ENCODE measurements around the gene NFATC1.

Gene NFATC1

DNA sequence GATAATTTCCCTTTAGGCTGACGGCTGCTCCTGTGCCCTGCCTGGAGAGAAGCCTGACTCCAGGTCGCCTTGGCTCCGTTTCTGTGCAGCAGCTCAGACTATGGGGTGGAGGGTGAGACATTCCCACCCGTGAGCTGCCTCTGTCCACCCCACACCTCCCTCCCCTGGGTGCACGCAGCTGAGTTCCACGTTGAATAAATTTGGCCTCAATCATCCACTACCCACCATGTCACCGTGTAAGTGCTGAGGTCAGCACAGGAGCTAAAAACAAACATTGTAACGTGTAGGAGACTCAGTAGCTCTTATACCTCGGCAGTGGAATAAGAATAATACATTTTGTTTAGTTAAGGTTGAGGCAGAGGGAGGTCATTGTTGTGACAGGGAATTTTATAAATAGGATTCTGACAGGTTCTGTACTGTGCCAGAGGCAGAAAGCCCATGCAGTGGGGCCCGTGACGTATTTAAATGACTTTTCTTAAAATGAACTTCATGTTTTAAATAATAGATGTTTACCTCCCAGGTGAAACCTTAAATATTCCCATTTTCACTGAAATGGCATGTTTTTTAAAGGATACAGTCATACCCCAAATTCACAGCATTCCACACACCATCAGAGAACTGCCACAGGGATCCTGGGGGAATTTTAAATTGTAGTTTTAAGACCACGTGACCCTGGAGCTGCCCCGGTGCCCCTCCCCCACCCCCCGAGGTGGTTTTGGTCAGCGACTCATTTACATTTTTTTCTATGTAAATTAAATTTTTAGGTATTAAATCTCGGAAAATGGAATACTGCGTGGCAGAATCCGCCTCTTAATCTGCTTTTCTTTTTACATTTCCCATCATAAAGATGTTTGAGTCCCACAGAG lies 50.2 kb downstream of the NFATC1 start:
- H3K4me3 ChIP-seq (ENCODE audit: low read depth, low read length): no peak overlapping the region
- TF ChIP-seq, protein P1, sequence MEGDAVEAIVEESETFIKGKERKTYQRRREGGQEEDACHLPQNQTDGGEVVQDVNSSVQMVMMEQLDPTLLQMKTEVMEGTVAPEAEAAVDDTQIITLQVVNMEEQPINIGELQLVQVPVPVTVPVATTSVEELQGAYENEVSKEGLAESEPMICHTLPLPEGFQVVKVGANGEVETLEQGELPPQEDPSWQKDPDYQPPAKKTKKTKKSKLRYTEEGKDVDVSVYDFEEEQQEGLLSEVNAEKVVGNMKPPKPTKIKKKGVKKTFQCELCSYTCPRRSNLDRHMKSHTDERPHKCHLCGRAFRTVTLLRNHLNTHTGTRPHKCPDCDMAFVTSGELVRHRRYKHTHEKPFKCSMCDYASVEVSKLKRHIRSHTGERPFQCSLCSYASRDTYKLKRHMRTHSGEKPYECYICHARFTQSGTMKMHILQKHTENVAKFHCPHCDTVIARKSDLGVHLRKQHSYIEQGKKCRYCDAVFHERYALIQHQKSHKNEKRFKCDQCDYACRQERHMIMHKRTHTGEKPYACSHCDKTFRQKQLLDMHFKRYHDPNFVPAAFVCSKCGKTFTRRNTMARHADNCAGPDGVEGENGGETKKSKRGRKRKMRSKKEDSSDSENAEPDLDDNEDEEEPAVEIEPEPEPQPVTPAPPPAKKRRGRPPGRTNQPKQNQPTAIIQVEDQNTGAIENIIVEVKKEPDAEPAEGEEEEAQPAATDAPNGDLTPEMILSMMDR (IDR thresholded peaks at IDR 0.05; ENCODE audit: low read depth, low read length): no peak

DNA sequence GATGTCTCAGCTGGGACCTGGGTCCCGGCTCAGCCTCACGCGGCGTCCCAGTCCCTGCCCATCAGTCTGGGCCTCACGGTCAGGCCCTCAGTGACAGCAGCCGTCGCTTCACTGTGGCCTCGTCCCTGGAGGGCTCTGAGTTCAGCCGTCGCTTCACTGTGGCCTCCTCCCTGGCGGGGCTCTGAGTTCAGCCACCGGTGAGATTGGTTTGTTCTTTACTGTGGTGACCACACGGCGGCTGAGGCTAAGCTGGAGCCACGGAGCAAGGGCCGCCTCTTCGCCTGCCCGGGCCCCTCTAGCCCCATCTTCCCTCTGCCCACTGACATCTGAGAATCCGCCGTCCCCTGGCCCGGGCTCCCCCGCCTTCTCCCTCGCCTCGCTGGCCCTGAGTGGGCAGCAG lies 51.2 kb downstream of the NFATC1 start:
- TF ChIP-seq, protein P1 (IDR thresholded peaks at IDR 0.05; ENCODE audit: low read depth, low read length): no peak
- H3K4me3 ChIP-seq (ENCODE audit: low read depth, low read length): no peak overlapping the region

DNA sequence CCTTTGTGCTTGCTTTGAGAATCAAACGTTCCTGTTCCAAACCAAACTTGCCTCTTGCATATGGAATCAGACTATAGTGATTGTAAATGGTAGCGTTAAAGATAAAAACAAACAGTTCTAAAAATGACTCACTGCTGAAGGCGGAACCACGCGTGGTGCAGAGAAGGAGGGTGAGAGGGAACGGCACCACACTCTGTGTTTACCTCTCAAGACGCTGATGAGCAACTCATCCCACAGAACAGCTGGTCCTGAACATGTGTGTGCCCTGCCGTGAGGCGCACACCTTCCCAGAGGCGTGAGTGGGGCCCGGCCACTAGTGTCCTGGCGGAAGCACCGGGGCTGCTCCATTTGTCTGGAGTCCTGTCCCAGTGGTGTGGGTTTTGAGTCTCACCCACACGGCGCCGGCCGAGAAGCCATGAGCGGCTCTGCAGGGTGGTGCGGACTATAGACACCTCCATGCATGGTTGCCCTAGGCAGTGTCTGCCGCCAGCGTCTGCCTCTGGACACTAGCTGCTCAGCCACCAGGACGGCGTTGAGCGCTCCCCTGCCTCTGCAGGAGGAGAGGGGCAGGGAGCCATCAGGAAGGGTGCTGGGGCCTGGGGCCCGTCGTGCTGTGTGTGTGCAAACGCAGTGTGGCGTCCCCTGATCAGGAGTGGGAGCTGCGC lies 52.1 kb downstream of the NFATC1 start:
- TF ChIP-seq, protein P1 (IDR thresholded peaks at IDR 0.05; ENCODE audit: low read depth, low read length): no peak

DNA sequence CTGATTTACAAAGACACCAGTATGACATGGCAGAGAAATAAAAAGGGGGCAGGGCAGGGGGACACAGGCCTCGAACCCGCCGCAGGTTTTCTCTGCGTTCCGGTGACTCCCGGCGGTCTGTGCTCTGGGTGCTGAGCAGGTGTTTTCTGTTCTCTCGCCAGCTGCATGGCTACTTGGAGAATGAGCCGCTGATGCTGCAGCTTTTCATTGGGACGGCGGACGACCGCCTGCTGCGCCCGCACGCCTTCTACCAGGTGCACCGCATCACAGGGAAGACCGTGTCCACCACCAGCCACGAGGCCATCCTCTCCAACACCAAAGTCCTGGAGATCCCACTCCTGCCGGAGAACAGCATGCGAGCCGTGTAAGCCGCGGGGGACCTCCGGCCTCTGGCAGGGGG lies 52.9 kb downstream of the NFATC1 start:
- TF ChIP-seq, protein P1 (IDR thresholded peaks at IDR 0.05; ENCODE audit: low read depth, low read length): no peak
- no peak overlapping the region for H3K4me3 ChIP-seq (ENCODE audit: low read depth, low read length)

More for the DNA sequence above, 52.1 kb downstream of the NFATC1 start:
- no peak overlapping the region for H3K4me3 ChIP-seq (ENCODE audit: low read depth, low read length)

DNA sequence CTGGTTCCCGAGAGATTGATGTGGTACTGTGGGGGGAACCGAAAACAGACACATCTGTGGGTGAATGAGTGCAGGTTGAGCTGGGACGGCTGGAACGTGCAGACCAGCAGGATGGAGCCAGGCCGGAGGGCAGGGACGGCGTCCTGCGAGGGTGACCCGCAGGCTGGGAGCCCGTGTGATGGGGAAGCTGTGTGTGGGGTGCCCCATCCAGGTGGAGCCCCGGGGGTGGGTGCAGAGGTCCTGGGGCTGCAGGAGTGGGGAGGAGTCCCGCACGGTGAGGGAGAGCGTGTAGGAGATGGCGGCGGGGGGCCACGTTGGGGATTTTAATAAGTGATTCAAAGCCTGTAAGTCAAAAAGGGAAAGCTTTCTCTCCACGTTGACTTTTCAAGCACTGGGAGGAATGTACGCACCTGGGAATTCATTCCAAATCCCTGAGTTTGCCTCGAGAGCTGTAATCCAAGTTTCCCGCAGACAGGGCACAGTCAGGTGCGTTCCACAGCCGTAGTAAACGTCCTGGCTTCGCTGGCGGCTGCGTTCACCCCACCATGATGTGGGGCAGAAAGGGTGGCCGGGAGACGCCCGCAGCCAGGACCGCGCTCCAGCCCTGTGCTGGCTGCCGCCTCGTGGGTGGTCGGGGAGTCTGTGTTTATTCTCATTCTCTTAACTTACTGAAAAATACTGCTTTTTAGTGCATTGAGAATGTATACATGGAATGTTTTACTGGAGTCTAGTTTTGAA lies 54.0 kb downstream of the NFATC1 start:
- no peak overlapping the region for H3K4me3 ChIP-seq (ENCODE audit: low read depth, low read length)

DNA sequence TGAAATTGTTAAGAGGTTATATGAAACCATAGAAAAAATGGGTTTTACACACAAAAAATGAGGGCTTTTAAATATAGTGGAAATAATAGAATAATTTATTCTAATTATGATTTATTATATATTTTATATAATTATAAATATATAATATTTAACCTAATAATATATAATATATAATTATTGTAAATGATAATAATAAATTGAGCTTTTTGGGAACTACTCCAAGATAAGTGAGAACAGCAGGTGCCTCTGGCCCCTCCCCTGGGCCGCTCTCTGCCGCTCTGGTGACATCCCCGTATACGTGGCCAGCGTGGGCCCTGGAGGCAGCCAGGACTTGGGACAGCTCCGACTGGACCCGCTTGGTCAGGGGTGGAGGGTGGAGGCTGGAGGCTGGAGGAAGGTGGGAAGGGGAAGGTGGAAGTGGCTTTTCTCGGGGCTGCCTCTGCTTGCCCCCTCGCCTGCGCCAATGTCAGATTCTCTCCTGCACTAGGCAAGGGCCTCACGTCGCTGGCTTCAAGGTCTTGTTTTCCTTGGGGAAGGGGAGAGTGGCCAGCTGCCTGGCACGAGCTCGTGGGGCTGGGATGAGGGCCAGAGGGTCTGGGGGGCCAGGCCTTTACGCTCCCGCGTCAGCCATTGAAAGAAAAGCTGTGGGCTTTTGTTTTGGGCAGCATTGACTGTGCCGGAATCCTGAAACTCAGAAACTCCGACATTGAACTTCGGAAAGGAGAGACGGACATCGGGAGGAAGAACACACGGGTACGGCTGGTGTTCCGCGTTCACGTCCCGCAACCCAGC lies 54.8 kb downstream of the NFATC1 start:
- TF ChIP-seq, protein P1 (IDR thresholded peaks at IDR 0.05; ENCODE audit: low read depth, low read length): no peak
- H3K4me3 ChIP-seq (ENCODE audit: low read depth, low read length): no peak overlapping the region

More for the DNA sequence above, 54.0 kb downstream of the NFATC1 start:
- TF ChIP-seq, protein P1 (IDR thresholded peaks at IDR 0.05; ENCODE audit: low read depth, low read length): no peak
